ENCODE measurements around the gene NUP133. TPM values are rescaled to one million over a fixed set of nuclear protein-coding genes. Genes with fewer than 3 reads are reported as not detected.
A peak's percentile ranks its signal among the peaks of the same experiment; 100 is the strongest.

The NUP133 gene
- total RNA-seq, 1 donor from 2014 or later, result 35.8 TPM

GRCh38 chr1:229459815-229460214 lies 48.3 kb downstream of the NUP133 start:
- no peak for ATAC-seq
- intact Hi-C loops (cut with DNase I), result no loop called here

GRCh38 chr1:229457436-229457835 lies 50.7 kb downstream of the NUP133 start:
- DNase-seq (ENCODE audit: low spot score) (no peak), ATAC-seq (no peak)
- intact Hi-C loops (cut with DNase I), result no loop called here

More at GRCh38 chr1:229459815-229460214, 48.3 kb downstream of the NUP133 start:
- DNase-seq (ENCODE audit: low spot score), result no peak

- intact Hi-C loops (cut with DNase I), result no loop called here
- ATAC-seq, result no peak
- DNase-seq (ENCODE audit: low spot score), result no peak
These were observed 52.1 kb downstream of the NUP133 start for GRCh38 chr1:229456016-229456415.

GRCh38 chr1:229454056-229454455 lies 54.1 kb downstream of the NUP133 start:
- ATAC-seq (no peak), DNase-seq (ENCODE audit: low spot score) (no peak)
- intact Hi-C loops (cut with DNase I), result no loop called here

- ATAC-seq (peak; percentile 58), DNase-seq (ENCODE audit: low spot score) (no peak)
- intact Hi-C loops (cut with DNase I), result no loop called here
These were observed 55.0 kb downstream of the NUP133 start for GRCh38 chr1:229452956-229453801.

- intact Hi-C loops (cut with DNase I), result no loop called here
- peak; percentile 61 for ATAC-seq
- no peak for DNase-seq (ENCODE audit: low spot score)
These were observed 59.3 kb downstream of the NUP133 start for GRCh38 chr1:229448845-229449244.

- intact Hi-C loops (cut with DNase I), result no loop called here
- DNase-seq (ENCODE audit: low spot score) (no peak), ATAC-seq (peak; percentile 91)
These were observed 59.8 kb downstream of the NUP133 start for GRCh38 chr1:229448354-229448753.

GRCh38 chr1:229447809-229448252 lies 60.3 kb downstream of the NUP133 start:
- ATAC-seq, result no peak

GRCh38 chr1:229445828-229446227 lies 62.3 kb downstream of the NUP133 start:
- DNase-seq (ENCODE audit: low spot score) (no peak), ATAC-seq (no peak)
- intact Hi-C loops (cut with DNase I), result no loop called here

More at GRCh38 chr1:229447809-229448252, 60.3 kb downstream of the NUP133 start:
- no peak for DNase-seq (ENCODE audit: low spot score)
- intact Hi-C loops (cut with DNase I), result no loop called here

- ATAC-seq (no peak), DNase-seq (ENCODE audit: low spot score) (no peak)
- intact Hi-C loops (cut with DNase I), result no loop called here
These were observed 67.1 kb downstream of the NUP133 start for GRCh38 chr1:229440851-229441537.

- no peak for ATAC-seq
- intact Hi-C loops (cut with DNase I), result no loop called here
- DNase-seq (ENCODE audit: low spot score), result no peak
These were observed 70.1 kb downstream of the NUP133 start for GRCh38 chr1:229438021-229438420.

GRCh38 chr1:229437443-229437842 lies 70.7 kb downstream of the NUP133 start:
- intact Hi-C loops (cut with DNase I), result no loop called here
- ATAC-seq (no peak), DNase-seq (ENCODE audit: low spot score) (no peak)

GRCh38 chr1:229436201-229436600 lies 71.9 kb downstream of the NUP133 start:
- DNase-seq (ENCODE audit: low spot score) (no peak), ATAC-seq (no peak)
- intact Hi-C loops (cut with DNase I), result no loop called here

GRCh38 chr1:229434641-229435051 lies 73.5 kb downstream of the NUP133 start:
- ATAC-seq (no peak), DNase-seq (ENCODE audit: low spot score) (no peak)
- intact Hi-C loops (cut with DNase I), result no loop called here

GRCh38 chr1:229434005-229434640 lies 74.0 kb downstream of the NUP133 start, which contains the start of gene ACTA1:
Gene ACTA1 (minus strand): TSS chr1:229434094. CDS start chr1:229433115, 979 bp downstream.
- DNase-seq (ENCODE audit: low spot score) (no peak), ATAC-seq (no peak)
- intact Hi-C loops (cut with DNase I), result no loop called here

- intact Hi-C loops (cut with DNase I), result no loop called here
- no peak for DNase-seq (ENCODE audit: low spot score)
- ATAC-seq, result peak; percentile 20
These were observed 74.7 kb downstream of the NUP133 start for GRCh38 chr1:229433364-229434004.

GRCh38 chr1:229432905-229433304 lies 75.2 kb downstream of the NUP133 start:
- DNase-seq (ENCODE audit: low spot score), result no peak
- intact Hi-C loops (cut with DNase I), result no loop called here
- no peak for ATAC-seq

- intact Hi-C loops (cut with DNase I), result no loop called here
- DNase-seq (ENCODE audit: low spot score) (no peak), ATAC-seq (no peak)
These were observed 76.1 kb downstream of the NUP133 start for GRCh38 chr1:229432116-229432461.
